ENCODE measurements around the gene SLC38A9.

GRCh38 chr5:55657443-55657842 is 54.7 kb downstream of the SLC38A9 start:
- TF ChIP-seq POLR2A (IDR thresholded peaks at IDR 0.05) = no peak
- no peak for TF ChIP-seq CTCF (IDR thresholded peaks at IDR 0.05)
- no peak for TF ChIP-seq EP300 (IDR thresholded peaks at IDR 0.05)
